Mucosa of stomach (tissue), 1 donor: ENCODE measurements around the gene PPP3CA.

Experiments
- H3K27me3 ChIP-seq: one replicate; pipeline ENCODE4 v1.7.0; 2013; ENCODE audit warnings: mild to moderate bottlenecking, low read length; ENCODE audit not compliant: control insufficient read depth, insufficient read depth
- H3K36me3 ChIP-seq: one replicate; pipeline ENCODE4 v1.7.0; 2013; ENCODE audit warnings: low read length; ENCODE audit not compliant: control insufficient read depth, insufficient read depth
- H3K4me1 ChIP-seq: one replicate; pipeline ENCODE4 v1.7.0; 2013; ENCODE audit warnings: mild to moderate bottlenecking, low read length; ENCODE audit not compliant: control insufficient read depth, insufficient read depth
- H3K4me3 ChIP-seq: one replicate; pipeline ENCODE4 v1.7.0; 2013; ENCODE audit warnings: low read length
- H3K9ac ChIP-seq: one replicate; pipeline ENCODE4 v1.7.0; 2013; ENCODE audit warnings: mild to moderate bottlenecking, low read length, moderate library complexity
- H3K9me3 ChIP-seq: one replicate; pipeline ENCODE4 v1.7.0; 2013; ENCODE audit warnings: mild to moderate bottlenecking, low read length, moderate library complexity; ENCODE audit not compliant: control insufficient read depth
- donor health status: Pancreatic carcinoma.

Gene PPP3CA

GRCh38 chr4:101032541-101032940 lies 314.8 kb downstream of the PPP3CA start:
- Histone ChIP-seq H3K36me3 (no peaks in the 10 kb centered on the region), H3K4me1 (no peaks in the 10 kb centered on the region), H3K4me3 (no peak overlapping the region), H3K27me3 (no peaks in the 10 kb centered on the region), H3K9ac (no peak overlapping the region), H3K9me3 (no peaks in the 10 kb centered on the region)

GRCh38 chr4:101031971-101032370 lies 315.4 kb downstream of the PPP3CA start:
- no peaks in the 10 kb centered on the region for H3K36me3 ChIP-seq
- no peaks in the 10 kb centered on the region for H3K27me3 ChIP-seq
- no peaks in the 10 kb centered on the region for H3K4me1 ChIP-seq
- no peak overlapping the region for H3K9ac ChIP-seq
- H3K4me3 ChIP-seq = no peak overlapping the region
- no peaks in the 10 kb centered on the region for H3K9me3 ChIP-seq

- Histone ChIP-seq H3K9ac (no peak overlapping the region), H3K36me3 (no peaks in the 10 kb centered on the region), H3K9me3 (no peaks in the 10 kb centered on the region), H3K4me1 (no peaks in the 10 kb centered on the region), H3K4me3 (no peak overlapping the region), H3K27me3 (no peaks in the 10 kb centered on the region)
Measured at GRCh38 chr4:101028886-101029285, 318.4 kb downstream of the PPP3CA start.

- Histone ChIP-seq H3K4me3 (no peak overlapping the region), H3K4me1 (no peaks in the 10 kb centered on the region), H3K27me3 (no peaks in the 10 kb centered on the region), H3K9me3 (no peaks in the 10 kb centered on the region), H3K9ac (no peak overlapping the region), H3K36me3 (no peaks in the 10 kb centered on the region)
Measured at GRCh38 chr4:101027721-101028120, 319.6 kb downstream of the PPP3CA start.

GRCh38 chr4:101025755-101026154 lies 321.6 kb downstream of the PPP3CA start:
- H3K36me3 ChIP-seq = no peaks in the 10 kb centered on the region
- H3K4me1 ChIP-seq = peaks cover 2% of the 10 kb centered on the region
- no peak overlapping the region for H3K9ac ChIP-seq

GRCh38 chr4:101022151-101023024 lies 324.9 kb downstream of the PPP3CA start:
- H3K36me3 ChIP-seq = no peaks in the 10 kb centered on the region
- H3K9me3 ChIP-seq = no peaks in the 10 kb centered on the region
- H3K27me3 ChIP-seq = no peaks in the 10 kb centered on the region

More at GRCh38 chr4:101025755-101026154, 321.6 kb downstream of the PPP3CA start:
- no peak overlapping the region for H3K4me3 ChIP-seq
- H3K9me3 ChIP-seq = no peaks in the 10 kb centered on the region
- H3K27me3 ChIP-seq = no peaks in the 10 kb centered on the region

GRCh38 chr4:101020956-101021355 lies 326.4 kb downstream of the PPP3CA start:
- no peaks in the 10 kb centered on the region for H3K9me3 ChIP-seq
- H3K9ac ChIP-seq = no peak overlapping the region
- no peaks in the 10 kb centered on the region for H3K36me3 ChIP-seq
- no peak overlapping the region for H3K4me3 ChIP-seq
- H3K4me1 ChIP-seq = peaks cover 6% of the 10 kb centered on the region
- no peaks in the 10 kb centered on the region for H3K27me3 ChIP-seq

More at GRCh38 chr4:101022151-101023024, 324.9 kb downstream of the PPP3CA start:
- H3K9ac ChIP-seq = no peak overlapping the region
- H3K4me3 ChIP-seq = no peak overlapping the region
- peaks cover 6% of the 10 kb centered on the region for H3K4me1 ChIP-seq

- Histone ChIP-seq H3K4me1 (peaks cover 6% of the 10 kb centered on the region), H3K9me3 (no peaks in the 10 kb centered on the region), H3K9ac (no peak overlapping the region), H3K27me3 (no peaks in the 10 kb centered on the region), H3K36me3 (no peaks in the 10 kb centered on the region), H3K4me3 (no peak overlapping the region)
Measured at GRCh38 chr4:101019941-101020401, 327.4 kb downstream of the PPP3CA start.

GRCh38 chr4:101019313-101019712 lies 328.0 kb downstream of the PPP3CA start:
- H3K9me3 ChIP-seq = no peaks in the 10 kb centered on the region
- no peaks in the 10 kb centered on the region for H3K36me3 ChIP-seq
- no peak overlapping the region for H3K4me3 ChIP-seq
- H3K9ac ChIP-seq = no peak overlapping the region
- no peaks in the 10 kb centered on the region for H3K27me3 ChIP-seq
- H3K4me1 ChIP-seq = peaks cover 6% of the 10 kb centered on the region

- Histone ChIP-seq H3K9ac (no peak overlapping the region), H3K27me3 (no peaks in the 10 kb centered on the region), H3K4me3 (no peak overlapping the region), H3K9me3 (no peaks in the 10 kb centered on the region), H3K36me3 (no peaks in the 10 kb centered on the region), H3K4me1 (peaks cover 6% of the 10 kb centered on the region)
Measured at GRCh38 chr4:101018836-101019235, 328.5 kb downstream of the PPP3CA start.

- Histone ChIP-seq H3K9ac (no peak overlapping the region), H3K4me1 (no peaks in the 10 kb centered on the region), H3K36me3 (no peaks in the 10 kb centered on the region), H3K4me3 (no peak overlapping the region), H3K9me3 (no peaks in the 10 kb centered on the region), H3K27me3 (no peaks in the 10 kb centered on the region)
Measured at GRCh38 chr4:101014417-101014816, 332.9 kb downstream of the PPP3CA start.

GRCh38 chr4:101010987-101011386 lies 336.3 kb downstream of the PPP3CA start:
- Histone ChIP-seq H3K9ac (no peak overlapping the region), H3K9me3 (no peaks in the 10 kb centered on the region), H3K4me3 (no peak overlapping the region), H3K4me1 (no peaks in the 10 kb centered on the region), H3K36me3 (no peaks in the 10 kb centered on the region), H3K27me3 (no peaks in the 10 kb centered on the region)
